Uterus (tissue), 4 donors: ENCODE results near the gene LCE1A. TPM values are rescaled to one million over a fixed set of nuclear protein-coding genes. Genes with fewer than 3 reads are reported as not detected.

ENCODE experiments used
- DNase-seq, 2 donors: peaks; one replicate each; pipeline ENCODE4 v3.0.0-alpha.2; 2019 to 2020
- H3K27ac ChIP-seq, 2 donors: fragments of 200-600 bp; sonication (generic); 1 replicate in 1 of 2; 2 replicates in 1 of 2; pipeline ENCODE4 v1.5.1; 2016 to 2018
- H3K27me3 ChIP-seq, 2 donors: fragments of 200-600 bp; sonication (generic); one replicate each; pipeline ENCODE4 v1.5.1; 2018 to 2019; ENCODE audit warnings: control low read depth in 1 of 2
- H3K36me3 ChIP-seq, 2 donors: fragments of 200-600 bp; sonication (generic); one replicate each; pipeline ENCODE4 v1.5.1; 2019; ENCODE audit warnings: control low read depth in 1 of 2
- H3K4me1 ChIP-seq, 2 donors: fragments of 200-600 bp; sonication (generic); one replicate each; pipeline ENCODE4 v1.5.1; 2018 to 2019; ENCODE audit warnings: control low read depth in 1 of 2
- H3K4me3 ChIP-seq, 2 donors: fragments of 200-600 bp; sonication (generic); 1 replicate in 1 of 2; 2 replicates in 1 of 2; pipeline ENCODE4 v1.5.1; 2018 to 2019; ENCODE audit warnings: mild to moderate bottlenecking in 1 of 2
- H3K9me3 ChIP-seq, 2 donors: fragments of 200-600 bp; sonication (generic); one replicate each; pipeline ENCODE4 v1.5.1; 2019; ENCODE audit warnings: control low read depth in 1 of 2
- POLR2A ChIP-seq, 2 donors: fragments of 450-650 bp; IDR thresholded peaks; one replicate each; pipeline ENCODE4 v1.6.1; 2016; ENCODE audit warnings: antibody characterized with exemption in 2 of 2, mild to moderate bottlenecking in 1 of 2, moderate library complexity in 1 of 2
- intact Hi-C: fragments of 100-400 bp; cut with DNase I; formaldehyde crosslinking; loops from one replicate; pipeline ENCODE4 v1.15.1; 2023; ENCODE audit warnings: low total_unique reads
- total RNA-seq, 4 donors: library from RNA; depleted of rRNA in 3 of 4; stranded (reverse); fragments of >200 nt in 3 of 4; gene quantifications; one replicate each; pipeline versions ENCODE4 v1.1.0 to v1.2.4, GENCODE V29; 2014 to 2023
- TF ChIP-seq, protein P1 (sequence below), 4 experiments: fragments of 200-600 bp in 2 of 4; fragments of 450-650 bp in 2 of 4; sonication (generic) in 2 of 4; IDR thresholded peaks; one replicate each; pipeline ENCODE4 v1.5.1; 2016 to 2019; ENCODE audit warnings: antibody characterized with exemption in 4 of 4, mild to moderate bottlenecking in 2 of 4, moderate library complexity in 1 of 4
- donor health status: DM: yes; HTN: yes; CAD: no.

Gene LCE1A, protein sequence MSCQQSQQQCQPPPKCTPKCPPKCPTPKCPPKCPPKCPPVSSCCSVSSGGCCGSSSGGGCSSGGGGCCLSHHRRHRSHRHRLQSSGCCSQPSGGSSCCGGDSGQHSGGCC
- not detected for total RNA-seq

DNA sequence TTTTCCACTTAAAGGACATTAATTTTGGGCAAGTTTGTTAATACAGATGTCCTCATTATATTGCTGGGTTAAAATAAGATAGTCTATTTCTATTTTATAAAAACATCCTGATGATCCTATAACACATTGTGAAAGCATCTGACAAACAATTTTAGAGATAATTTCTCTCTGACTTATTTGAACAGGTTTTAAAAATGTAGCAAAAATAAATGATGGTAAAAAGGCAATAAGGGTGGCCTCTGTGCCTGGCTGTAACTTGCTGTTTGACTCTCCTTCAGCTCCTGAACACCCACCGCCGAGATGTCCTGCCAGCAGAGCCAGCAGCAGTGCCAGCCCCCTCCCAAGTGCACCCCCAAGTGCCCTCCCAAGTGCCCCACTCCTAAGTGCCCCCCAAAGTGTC lies at the start of gene LCE1A:
TSS of gene LCE1A (plus strand) at position 301 of the 400 bp plus-strand sequence. CDS start at position 301, 0 bp downstream.
- DNase-seq = no peak
- intact Hi-C loops = no loop called here
- TF ChIP-seq POLR2A (IDR thresholded peaks at IDR 0.05) = no peak
- TF ChIP-seq, protein P1, sequence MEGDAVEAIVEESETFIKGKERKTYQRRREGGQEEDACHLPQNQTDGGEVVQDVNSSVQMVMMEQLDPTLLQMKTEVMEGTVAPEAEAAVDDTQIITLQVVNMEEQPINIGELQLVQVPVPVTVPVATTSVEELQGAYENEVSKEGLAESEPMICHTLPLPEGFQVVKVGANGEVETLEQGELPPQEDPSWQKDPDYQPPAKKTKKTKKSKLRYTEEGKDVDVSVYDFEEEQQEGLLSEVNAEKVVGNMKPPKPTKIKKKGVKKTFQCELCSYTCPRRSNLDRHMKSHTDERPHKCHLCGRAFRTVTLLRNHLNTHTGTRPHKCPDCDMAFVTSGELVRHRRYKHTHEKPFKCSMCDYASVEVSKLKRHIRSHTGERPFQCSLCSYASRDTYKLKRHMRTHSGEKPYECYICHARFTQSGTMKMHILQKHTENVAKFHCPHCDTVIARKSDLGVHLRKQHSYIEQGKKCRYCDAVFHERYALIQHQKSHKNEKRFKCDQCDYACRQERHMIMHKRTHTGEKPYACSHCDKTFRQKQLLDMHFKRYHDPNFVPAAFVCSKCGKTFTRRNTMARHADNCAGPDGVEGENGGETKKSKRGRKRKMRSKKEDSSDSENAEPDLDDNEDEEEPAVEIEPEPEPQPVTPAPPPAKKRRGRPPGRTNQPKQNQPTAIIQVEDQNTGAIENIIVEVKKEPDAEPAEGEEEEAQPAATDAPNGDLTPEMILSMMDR (IDR thresholded peaks at IDR 0.05) = no peak
- Histone ChIP-seq H3K9me3 (no peaks in the 10 kb centered on the region), H3K36me3 (no peaks in the 10 kb centered on the region), H3K27me3 (no peaks in the 10 kb centered on the region), H3K4me1 (no peaks in the 10 kb centered on the region), H3K4me3 (no peak within 1 kb of the TSS), H3K27ac (no peak within 1 kb of the TSS)

DNA sequence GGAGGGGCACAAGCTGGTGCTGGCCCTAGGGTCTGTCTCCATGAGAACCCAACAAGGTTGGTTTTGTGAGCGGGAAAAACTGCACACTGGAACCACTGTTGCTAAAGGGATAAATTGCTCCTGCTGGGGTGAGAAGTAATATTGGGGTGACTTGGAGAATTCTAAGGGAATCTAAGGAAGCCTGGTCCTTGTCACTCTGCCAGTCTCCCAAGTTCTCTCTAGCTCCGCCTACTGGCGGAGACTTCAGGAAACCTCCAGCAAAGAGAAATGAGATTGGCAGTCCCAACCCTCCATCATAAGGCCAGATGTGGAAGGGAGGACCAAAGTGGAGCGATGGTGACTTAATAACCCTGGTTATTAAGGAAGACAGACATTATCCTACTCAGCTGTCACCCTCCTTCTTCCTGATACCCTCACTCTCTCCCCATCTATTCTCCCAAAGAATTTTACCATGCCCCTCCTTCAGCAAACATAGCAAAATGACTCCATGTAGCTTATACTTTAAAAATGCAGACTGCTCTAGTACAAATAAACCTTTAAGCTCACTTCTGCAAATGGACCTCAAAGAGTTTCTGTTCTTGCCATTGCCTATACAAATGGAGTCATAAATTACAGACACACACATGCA lies 49.6 kb upstream of the LCE1A start:
- Histone ChIP-seq H3K36me3 (no peaks in the 10 kb centered on the region), H3K9me3 (no peaks in the 10 kb centered on the region), H3K4me1 (no peaks in the 10 kb centered on the region), H3K27ac (no peak overlapping the region), H3K27me3 (no peaks in the 10 kb centered on the region), H3K4me3 (no peak overlapping the region)
- TF ChIP-seq POLR2A (IDR thresholded peaks at IDR 0.05) = no peak
- TF ChIP-seq, protein P1 (IDR thresholded peaks at IDR 0.05) = no peak
- intact Hi-C loops = no loop called here
- DNase-seq = no peak

DNA sequence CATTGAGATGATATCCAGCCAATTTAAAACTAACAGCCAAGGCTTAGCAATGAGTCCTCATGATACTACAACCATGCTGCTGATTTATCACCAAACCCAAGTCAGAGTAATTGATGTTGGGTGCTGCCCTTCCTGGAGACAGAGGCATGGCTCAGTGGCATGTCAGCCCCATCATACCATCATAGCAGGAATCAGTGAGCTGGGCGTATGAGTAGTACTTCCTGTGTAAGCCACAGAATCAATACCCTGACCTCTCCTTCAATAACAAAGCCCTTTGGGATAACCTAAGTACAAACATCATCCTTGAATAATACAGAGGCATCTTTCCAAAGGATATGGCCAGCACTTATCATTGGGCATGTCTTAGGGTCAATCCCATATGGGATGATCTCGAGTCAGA lies 44.2 kb upstream of the LCE1A start:
- Histone ChIP-seq H3K4me1 (no peaks in the 10 kb centered on the region), H3K36me3 (no peaks in the 10 kb centered on the region), H3K27ac (no peak overlapping the region), H3K4me3 (no peak overlapping the region), H3K9me3 (no peaks in the 10 kb centered on the region), H3K27me3 (no peaks in the 10 kb centered on the region)
- intact Hi-C loops = no loop called here
- TF ChIP-seq, protein P1 (IDR thresholded peaks at IDR 0.05) = no peak
- no peak for TF ChIP-seq POLR2A (IDR thresholded peaks at IDR 0.05)
- no peak for DNase-seq

DNA sequence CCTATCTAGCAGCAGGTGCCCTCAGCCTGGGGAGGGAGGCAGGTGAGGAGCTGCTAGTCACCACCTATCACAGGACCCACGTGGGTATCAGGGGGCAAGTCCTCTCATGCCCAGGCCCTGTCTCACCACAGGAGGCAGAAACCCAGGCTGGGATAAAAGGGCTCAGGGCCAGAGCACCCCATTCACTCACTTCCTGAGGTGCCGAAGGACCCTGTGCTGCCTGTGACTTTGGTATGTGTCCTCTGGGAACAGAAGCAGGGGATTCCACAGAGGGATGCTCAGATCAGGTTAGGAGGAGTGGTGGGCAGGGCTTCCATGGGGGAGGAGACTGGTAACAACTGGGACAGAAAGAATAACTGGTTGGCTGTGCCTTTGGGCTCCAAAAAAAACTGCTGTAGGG lies 41.2 kb upstream of the LCE1A start, which contains the start of gene LCE1E:
TSS of gene LCE1E (plus strand) at position 181 of the 400 bp plus-strand sequence. CDS start 1,043 bp downstream, outside the sequence.
- Histone ChIP-seq H3K27me3 (no peaks in the 10 kb centered on the region), H3K4me3 (no peak within 1 kb of the TSS), H3K9me3 (no peaks in the 10 kb centered on the region), H3K36me3 (no peaks in the 10 kb centered on the region), H3K4me1 (no peaks in the 10 kb centered on the region), H3K27ac (no peak within 1 kb of the TSS)
- DNase-seq = no peak
- intact Hi-C loops = no loop called here
- TF ChIP-seq POLR2A (IDR thresholded peaks at IDR 0.05) = no peak

DNA sequence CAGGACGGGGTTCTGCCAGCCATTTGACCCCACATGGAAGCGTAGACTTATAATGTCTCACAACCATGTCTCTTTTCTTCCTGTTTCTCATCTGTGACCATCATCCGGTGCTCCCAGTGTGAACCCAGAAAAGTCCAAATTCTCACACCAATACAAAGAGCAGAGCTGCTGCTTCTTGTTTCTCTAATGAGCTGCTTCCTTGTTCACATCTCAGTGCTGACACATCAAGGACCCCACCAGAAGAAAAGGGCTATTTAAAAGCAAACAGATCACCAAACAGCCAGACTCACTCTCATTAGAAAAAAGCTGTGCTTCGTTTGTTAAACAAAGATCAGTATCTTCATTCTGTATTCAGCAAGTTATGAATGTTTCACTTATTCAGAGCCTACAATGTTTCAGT lies 31.6 kb upstream of the LCE1A start:
- Histone ChIP-seq H3K9me3 (no peaks in the 10 kb centered on the region), H3K4me1 (no peaks in the 10 kb centered on the region), H3K27me3 (no peaks in the 10 kb centered on the region), H3K27ac (no peak overlapping the region), H3K4me3 (no peak overlapping the region), H3K36me3 (no peaks in the 10 kb centered on the region)
- intact Hi-C loops = no loop called here
- TF ChIP-seq, protein P1 (IDR thresholded peaks at IDR 0.05) = no peak
- TF ChIP-seq POLR2A (IDR thresholded peaks at IDR 0.05) = no peak
- DNase-seq = no peak
